DOHH2 (cell line): Measurements from ENCODE around the gene PDE2A.

ENCODE experiments used
- EZH2phosphoT487 ChIP-seq: fragments of 200-600 bp; sonication (generic); IDR thresholded peaks from 2 replicates; pipeline ENCODE4 v1.6.1; 2017; ENCODE audit warnings: borderline replicate concordance, mild to moderate bottlenecking, antibody characterized with exemption, low read length, moderate library complexity, mixed read lengths
- TF ChIP-seq, protein P1 (sequence below): fragments of 200-600 bp; sonication (generic); IDR thresholded peaks from one replicate; pipeline ENCODE4 v1.5.1; 2014; ENCODE audit warnings: antibody characterized with exemption, mild to moderate bottlenecking, low read depth, low read length; ENCODE audit not compliant: poor library complexity, severe bottlenecking

GRCh38 chr11:72602250-72602904 lies 71.8 kb downstream of the PDE2A start:
- TF ChIP-seq, protein P1, sequence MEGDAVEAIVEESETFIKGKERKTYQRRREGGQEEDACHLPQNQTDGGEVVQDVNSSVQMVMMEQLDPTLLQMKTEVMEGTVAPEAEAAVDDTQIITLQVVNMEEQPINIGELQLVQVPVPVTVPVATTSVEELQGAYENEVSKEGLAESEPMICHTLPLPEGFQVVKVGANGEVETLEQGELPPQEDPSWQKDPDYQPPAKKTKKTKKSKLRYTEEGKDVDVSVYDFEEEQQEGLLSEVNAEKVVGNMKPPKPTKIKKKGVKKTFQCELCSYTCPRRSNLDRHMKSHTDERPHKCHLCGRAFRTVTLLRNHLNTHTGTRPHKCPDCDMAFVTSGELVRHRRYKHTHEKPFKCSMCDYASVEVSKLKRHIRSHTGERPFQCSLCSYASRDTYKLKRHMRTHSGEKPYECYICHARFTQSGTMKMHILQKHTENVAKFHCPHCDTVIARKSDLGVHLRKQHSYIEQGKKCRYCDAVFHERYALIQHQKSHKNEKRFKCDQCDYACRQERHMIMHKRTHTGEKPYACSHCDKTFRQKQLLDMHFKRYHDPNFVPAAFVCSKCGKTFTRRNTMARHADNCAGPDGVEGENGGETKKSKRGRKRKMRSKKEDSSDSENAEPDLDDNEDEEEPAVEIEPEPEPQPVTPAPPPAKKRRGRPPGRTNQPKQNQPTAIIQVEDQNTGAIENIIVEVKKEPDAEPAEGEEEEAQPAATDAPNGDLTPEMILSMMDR, result no peak
- TF ChIP-seq EZH2phosphoT487, result no peak
